Measurements from ENCODE around the gene FBXO9. TPM values are rescaled to one million over a fixed set of nuclear protein-coding genes. Genes with fewer than 3 reads are reported as not detected.
A peak's percentile ranks its signal among the peaks of the same experiment; 100 is the strongest.

FBXO9 gene
- polyA plus RNA-seq, 1 of the 3 experiments (the other 2 are of a cell fraction): 61.9 TPM

DNA sequence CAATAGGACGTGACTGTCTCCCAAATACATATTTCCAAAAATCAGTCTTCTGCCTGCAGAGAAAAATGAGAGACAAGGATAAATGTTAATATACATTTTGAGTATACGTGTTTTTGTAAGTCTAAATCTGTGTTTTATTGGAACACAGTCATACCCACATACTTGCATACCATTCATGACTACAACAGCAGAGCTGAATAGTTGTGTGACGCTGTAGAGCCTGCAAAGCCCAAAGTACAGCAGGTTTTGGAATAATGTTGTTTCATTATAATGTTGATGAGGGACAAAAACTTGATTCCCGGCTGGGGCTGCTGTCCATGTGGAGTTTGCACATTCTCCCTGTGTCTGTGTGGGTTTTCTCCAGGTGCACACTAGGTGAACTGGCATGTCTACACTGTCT lies 23.8 kb upstream of the FBXO9 start:
- no peak for DNase-seq
- Histone ChIP-seq H3K9me3 (no peaks in the 10 kb centered on the region), H3F3A (replicated peaks; ENCODE audit: insufficient read depth) (peaks cover 26% of the 10 kb centered on the region), H3K36me3 (replicated peaks in 1 of 2; ENCODE audit: control insufficient read depth in 1 of 2, insufficient read depth in 2 of 2, low read length in 1 of 2) (peaks cover 24 to 36% of the 10 kb centered on the region in 2 experiments), H3K4me1 (ENCODE audit: control insufficient read depth in 1 of 2, insufficient read depth in 2 of 2, low read depth in 1 of 2, low read length in 1 of 2) (peaks cover 3 to 39% of the 10 kb centered on the region in 2 experiments), H3K27ac (ENCODE audit: low read depth in 2 of 2, low read length in 1 of 2) (peak overlapping the region; percentile 68 to 96; a peak in 3 of 4 replicates), H4K20me1 (ENCODE audit: insufficient read depth) (no peaks in the 10 kb centered on the region), H3K4me3 (ENCODE audit: low read depth in 2 of 2, low read length in 1 of 2) (peak overlapping the region in 1 of 2 experiments; percentile 7; a peak in 1 of 4 replicates), H3K9ac (peak overlapping the region; percentile 24; the same call in 1 of the 2 replicates), H3K9me2 (no peaks in the 10 kb centered on the region), H3K4me2 (peak overlapping the region; percentile 55), H3K79me2 (ENCODE audit: insufficient read depth) (peaks cover 39% of the 10 kb centered on the region), H3K27me3 (ENCODE audit: insufficient read depth) (no peaks in the 10 kb centered on the region), H2AFZ (ENCODE audit: low read depth) (no peak overlapping the region)
- ChIA-PET POLR2A (no interaction called here), CTCF (interaction anchor here (1.0 kb wide), 1 partner anchor 15 kb away, joined by 3 read pairs; no protein-coding TSS in a partner anchor)
- WGBS (ENCODE audit: low lambda C conversion rate): 67% methylated on average over 4 of the region's 4 CpGs
- TF ChIP-seq, protein P1, sequence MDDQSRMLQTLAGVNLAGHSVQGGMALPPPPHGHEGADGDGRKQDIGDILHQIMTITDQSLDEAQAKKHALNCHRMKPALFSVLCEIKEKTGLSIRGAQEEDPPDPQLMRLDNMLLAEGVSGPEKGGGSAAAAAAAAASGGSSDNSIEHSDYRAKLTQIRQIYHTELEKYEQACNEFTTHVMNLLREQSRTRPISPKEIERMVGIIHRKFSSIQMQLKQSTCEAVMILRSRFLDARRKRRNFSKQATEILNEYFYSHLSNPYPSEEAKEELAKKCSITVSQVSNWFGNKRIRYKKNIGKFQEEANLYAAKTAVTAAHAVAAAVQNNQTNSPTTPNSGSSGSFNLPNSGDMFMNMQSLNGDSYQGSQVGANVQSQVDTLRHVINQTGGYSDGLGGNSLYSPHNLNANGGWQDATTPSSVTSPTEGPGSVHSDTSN (IDR thresholded peaks at IDR 0.05): no peak
- TF ChIP-seq RFX5 (IDR thresholded peaks at IDR 0.05; ENCODE audit: low read length) (no peak), GABPA (IDR thresholded peaks at IDR 0.05; ENCODE audit: low read depth) (no peak), FOSL2 (IDR thresholded peaks at IDR 0.05; ENCODE audit: borderline replicate concordance, low read depth) (no peak), YY1 (IDR thresholded peaks at IDR 0.05; ENCODE audit: low read depth) (no peak)
- TF ChIP-seq, protein P2, sequence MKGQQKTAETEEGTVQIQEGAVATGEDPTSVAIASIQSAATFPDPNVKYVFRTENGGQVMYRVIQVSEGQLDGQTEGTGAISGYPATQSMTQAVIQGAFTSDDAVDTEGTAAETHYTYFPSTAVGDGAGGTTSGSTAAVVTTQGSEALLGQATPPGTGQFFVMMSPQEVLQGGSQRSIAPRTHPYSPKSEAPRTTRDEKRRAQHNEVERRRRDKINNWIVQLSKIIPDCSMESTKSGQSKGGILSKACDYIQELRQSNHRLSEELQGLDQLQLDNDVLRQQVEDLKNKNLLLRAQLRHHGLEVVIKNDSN (IDR thresholded peaks at IDR 0.05; ENCODE audit: borderline replicate concordance, low read depth): no peak
- TF ChIP-seq, protein P3, sequence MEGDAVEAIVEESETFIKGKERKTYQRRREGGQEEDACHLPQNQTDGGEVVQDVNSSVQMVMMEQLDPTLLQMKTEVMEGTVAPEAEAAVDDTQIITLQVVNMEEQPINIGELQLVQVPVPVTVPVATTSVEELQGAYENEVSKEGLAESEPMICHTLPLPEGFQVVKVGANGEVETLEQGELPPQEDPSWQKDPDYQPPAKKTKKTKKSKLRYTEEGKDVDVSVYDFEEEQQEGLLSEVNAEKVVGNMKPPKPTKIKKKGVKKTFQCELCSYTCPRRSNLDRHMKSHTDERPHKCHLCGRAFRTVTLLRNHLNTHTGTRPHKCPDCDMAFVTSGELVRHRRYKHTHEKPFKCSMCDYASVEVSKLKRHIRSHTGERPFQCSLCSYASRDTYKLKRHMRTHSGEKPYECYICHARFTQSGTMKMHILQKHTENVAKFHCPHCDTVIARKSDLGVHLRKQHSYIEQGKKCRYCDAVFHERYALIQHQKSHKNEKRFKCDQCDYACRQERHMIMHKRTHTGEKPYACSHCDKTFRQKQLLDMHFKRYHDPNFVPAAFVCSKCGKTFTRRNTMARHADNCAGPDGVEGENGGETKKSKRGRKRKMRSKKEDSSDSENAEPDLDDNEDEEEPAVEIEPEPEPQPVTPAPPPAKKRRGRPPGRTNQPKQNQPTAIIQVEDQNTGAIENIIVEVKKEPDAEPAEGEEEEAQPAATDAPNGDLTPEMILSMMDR (IDR thresholded peaks at IDR 0.05): no peak
- TF ChIP-seq, protein P4, sequence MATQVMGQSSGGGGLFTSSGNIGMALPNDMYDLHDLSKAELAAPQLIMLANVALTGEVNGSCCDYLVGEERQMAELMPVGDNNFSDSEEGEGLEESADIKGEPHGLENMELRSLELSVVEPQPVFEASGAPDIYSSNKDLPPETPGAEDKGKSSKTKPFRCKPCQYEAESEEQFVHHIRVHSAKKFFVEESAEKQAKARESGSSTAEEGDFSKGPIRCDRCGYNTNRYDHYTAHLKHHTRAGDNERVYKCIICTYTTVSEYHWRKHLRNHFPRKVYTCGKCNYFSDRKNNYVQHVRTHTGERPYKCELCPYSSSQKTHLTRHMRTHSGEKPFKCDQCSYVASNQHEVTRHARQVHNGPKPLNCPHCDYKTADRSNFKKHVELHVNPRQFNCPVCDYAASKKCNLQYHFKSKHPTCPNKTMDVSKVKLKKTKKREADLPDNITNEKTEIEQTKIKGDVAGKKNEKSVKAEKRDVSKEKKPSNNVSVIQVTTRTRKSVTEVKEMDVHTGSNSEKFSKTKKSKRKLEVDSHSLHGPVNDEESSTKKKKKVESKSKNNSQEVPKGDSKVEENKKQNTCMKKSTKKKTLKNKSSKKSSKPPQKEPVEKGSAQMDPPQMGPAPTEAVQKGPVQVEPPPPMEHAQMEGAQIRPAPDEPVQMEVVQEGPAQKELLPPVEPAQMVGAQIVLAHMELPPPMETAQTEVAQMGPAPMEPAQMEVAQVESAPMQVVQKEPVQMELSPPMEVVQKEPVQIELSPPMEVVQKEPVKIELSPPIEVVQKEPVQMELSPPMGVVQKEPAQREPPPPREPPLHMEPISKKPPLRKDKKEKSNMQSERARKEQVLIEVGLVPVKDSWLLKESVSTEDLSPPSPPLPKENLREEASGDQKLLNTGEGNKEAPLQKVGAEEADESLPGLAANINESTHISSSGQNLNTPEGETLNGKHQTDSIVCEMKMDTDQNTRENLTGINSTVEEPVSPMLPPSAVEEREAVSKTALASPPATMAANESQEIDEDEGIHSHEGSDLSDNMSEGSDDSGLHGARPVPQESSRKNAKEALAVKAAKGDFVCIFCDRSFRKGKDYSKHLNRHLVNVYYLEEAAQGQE (IDR thresholded peaks at IDR 0.05; ENCODE audit: low read depth, low read length): no peak

DNA sequence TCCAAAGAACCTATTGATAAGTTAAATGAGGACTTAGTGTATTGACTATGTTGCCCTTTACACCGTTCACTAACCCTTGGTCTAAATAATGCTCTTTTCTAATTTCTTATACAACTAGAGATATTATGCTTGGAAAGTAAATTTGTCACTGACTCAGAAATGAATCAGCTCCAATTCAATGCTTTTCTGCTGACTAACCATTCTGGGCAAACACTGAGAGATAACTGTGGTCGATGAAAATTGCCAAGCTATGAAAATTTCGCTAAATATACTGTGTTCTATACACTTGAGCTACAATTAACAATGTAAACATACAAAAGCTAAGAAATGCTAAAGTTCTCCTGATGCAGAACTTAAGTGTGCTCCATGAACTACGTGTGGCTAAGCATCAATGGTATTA lies 23.1 kb upstream of the FBXO9 start:
- ChIA-PET CTCF (no interaction called here), POLR2A (no interaction called here)
- no peaks in the 10 kb centered on the region for H4K20me1 ChIP-seq (ENCODE audit: insufficient read depth)
- H3F3A ChIP-seq (replicated peaks; ENCODE audit: insufficient read depth): peaks cover 31% of the 10 kb centered on the region
- H3K4me1 ChIP-seq (ENCODE audit: control insufficient read depth in 1 of 2, insufficient read depth in 2 of 2, low read depth in 1 of 2, low read length in 1 of 2): peaks cover 3 to 47% of the 10 kb centered on the region in 2 experiments
- peak overlapping the region; percentile 65 for H3K4me2 ChIP-seq
- peak overlapping the region; percentile 59 for H3K9ac ChIP-seq
- no peaks in the 10 kb centered on the region for H3K9me3 ChIP-seq
- no peaks in the 10 kb centered on the region for H3K9me2 ChIP-seq
- peak overlapping the region; percentile 68 to 96; a peak in 3 of 4 replicates for H3K27ac ChIP-seq (ENCODE audit: low read depth in 2 of 2, low read length in 1 of 2)
- peaks cover 46% of the 10 kb centered on the region for H3K79me2 ChIP-seq (ENCODE audit: insufficient read depth)
- WGBS (ENCODE audit: low lambda C conversion rate): 6% methylated on average over 4 of the region's 4 CpGs
- H3K36me3 ChIP-seq (replicated peaks in 1 of 2; ENCODE audit: control insufficient read depth in 1 of 2, insufficient read depth in 2 of 2, low read length in 1 of 2): peaks cover 24 to 34% of the 10 kb centered on the region in 2 experiments
- no peak overlapping the region for H2AFZ ChIP-seq (ENCODE audit: low read depth)
- DNase-seq: no peak
- H3K27me3 ChIP-seq (ENCODE audit: insufficient read depth): no peaks in the 10 kb centered on the region
- 0 out of 4 replicates have a peak overlapping the region, but pooled peaks of 1 of the 2 experiments have one; percentile 25 for H3K4me3 ChIP-seq (ENCODE audit: low read depth in 2 of 2, low read length in 1 of 2)
- TF ChIP-seq POLR2AphosphoS5 (IDR thresholded peaks at IDR 0.05; ENCODE audit: low read depth, low read length) (peak; percentile 57; the same call in 1 of the 2 replicates), ELF1 (IDR thresholded peaks at IDR 0.05) (no peak), EP300 (IDR thresholded peaks at IDR 0.05; ENCODE audit: borderline replicate concordance in 1 of 2, low read depth in 1 of 2, low read length in 1 of 2) (peak in 1 of 2 experiments; percentile 91; a peak in 2 of 4 replicates), TEAD4 (IDR thresholded peaks at IDR 0.05; ENCODE audit: borderline replicate concordance, insufficient read depth) (peak; percentile 88), MAX (IDR thresholded peaks at IDR 0.05; ENCODE audit: low read depth) (no peak; the same call in 1 of the 2 replicates), ZBTB33 (IDR thresholded peaks at IDR 0.05; ENCODE audit: borderline replicate concordance, low read depth) (peak; percentile 47; the same call in 1 of the 2 replicates), CHD2 (IDR thresholded peaks at IDR 0.05; ENCODE audit: low read length, partially characterized antibody) (no peak)
- TF ChIP-seq, protein P2 (IDR thresholded peaks at IDR 0.05; ENCODE audit: borderline replicate concordance, low read depth): no peak

Measured in SK-N-SH (cell line).